Measurements from ENCODE around the gene SCUBE2.
"Not testable (repeated sequence)": the region's sequence is repeated elsewhere in the genome, so short reads cannot be mapped to it uniquely, and the experiment has no call there.

SCUBE2 gene

DNA sequence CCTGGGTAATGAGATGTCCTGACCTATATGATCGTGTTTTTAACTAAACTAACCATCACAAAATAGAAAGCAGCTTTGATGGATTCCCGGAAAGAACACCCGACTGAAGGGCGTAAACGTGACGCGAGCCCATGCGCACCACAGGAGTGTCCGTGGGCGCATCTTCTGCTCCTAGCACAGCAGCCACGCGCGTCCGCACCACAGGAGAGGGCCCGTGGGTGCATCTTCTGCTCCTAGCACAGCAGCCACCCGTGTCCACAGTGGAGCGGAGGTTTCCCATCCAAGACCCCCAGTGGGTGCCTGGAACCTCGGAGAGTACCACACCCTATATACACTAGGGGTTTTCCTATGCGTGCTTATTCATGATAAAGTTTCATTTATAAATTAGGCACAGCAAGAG, 51.5 kb downstream of the SCUBE2 start:
- DNase-seq: no peak

DNA sequence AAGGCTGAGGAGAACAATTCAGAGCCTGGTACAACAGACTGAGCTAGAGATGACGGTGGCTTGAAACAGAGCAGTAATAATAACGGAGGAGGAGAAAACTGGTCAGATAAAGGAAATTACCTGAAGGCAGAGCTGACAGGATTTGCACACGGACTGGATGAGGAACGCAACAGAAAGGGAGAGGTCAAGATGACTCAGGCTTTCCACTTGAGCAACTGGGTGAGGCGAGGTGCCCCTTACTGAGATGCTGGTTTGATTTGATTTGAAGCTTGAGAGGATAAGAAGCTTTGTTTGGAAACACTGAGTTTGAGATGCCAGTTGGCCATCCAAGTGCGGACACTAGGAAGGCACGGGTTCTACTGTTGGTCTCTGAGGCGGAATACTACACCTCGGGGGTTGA, 52.2 kb downstream of the SCUBE2 start:
- no peak for DNase-seq

DNA sequence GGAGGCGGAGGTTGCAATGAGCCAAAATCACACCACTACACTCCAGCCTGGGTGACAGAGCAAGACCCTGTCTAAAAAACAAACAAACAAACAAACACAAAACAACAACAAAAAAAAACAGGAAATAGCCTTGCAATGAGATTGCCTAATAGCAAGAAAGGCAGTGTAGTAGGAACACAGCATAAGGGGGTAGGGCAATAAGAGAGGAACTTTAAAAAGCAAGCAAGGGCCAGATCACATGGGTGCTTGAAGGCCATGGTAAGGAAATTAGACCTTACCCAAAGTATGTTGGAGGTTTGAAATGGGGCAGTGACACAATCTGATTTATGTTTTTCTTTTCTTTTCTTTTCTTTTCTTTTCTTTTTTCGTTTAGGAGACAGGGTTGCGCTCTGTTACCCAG, 52.9 kb downstream of the SCUBE2 start:
- no peak for DNase-seq

DNA sequence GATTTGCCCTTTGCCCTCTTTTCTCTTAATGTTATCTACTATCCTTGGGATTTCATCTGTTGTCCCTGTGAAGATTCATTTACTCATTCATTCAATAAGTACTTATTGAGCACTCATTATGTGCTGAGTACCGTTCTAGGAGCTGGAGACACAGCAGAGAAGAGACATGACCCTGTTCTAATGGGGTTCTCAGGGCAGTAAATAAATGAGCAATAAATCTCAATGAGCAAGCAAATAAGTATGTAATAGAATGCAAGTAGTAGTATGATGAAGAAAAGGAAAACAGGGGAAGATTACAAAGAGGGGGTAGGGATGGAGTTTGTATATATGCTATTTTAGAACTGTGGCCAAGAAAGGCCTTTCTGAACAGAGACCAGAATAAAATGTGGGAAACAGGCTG, 53.4 kb downstream of the SCUBE2 start:
- no peak for DNase-seq

DNA sequence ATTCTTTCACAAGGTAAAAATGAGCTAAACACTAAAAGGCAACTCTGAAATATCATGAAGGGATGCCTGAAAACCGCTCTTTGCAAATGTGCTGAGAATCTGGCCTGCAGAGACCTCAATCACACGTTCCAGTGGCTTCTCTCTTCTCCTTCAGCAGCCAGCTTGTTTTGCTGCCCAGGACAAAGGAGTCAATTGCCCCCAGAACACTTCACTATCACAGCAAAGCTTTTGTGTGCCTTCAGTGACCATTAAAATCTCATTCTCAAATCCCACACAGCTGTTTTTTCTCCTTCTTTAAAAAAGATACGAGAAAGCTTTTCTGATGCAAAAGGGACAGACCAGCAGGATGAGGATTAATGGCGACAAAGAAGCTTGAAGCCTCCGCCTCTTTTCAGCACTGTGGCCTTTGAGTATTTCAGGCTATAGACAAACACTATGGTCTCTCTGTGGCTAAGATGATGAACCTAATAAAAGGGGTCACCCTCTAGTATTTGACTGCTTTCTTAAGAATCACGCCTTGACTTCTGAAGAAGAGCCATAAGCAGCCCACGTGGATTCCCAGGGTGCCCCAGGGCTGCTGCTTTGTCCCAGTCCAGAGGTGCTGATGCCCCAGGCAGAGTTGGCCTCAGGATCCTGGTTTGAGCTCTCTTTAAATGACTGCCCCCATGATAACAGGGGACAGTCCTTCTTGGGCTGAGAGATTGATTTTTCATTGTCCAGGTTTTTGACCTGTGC, 54.2 kb downstream of the SCUBE2 start:
- no peak for DNase-seq

DNA sequence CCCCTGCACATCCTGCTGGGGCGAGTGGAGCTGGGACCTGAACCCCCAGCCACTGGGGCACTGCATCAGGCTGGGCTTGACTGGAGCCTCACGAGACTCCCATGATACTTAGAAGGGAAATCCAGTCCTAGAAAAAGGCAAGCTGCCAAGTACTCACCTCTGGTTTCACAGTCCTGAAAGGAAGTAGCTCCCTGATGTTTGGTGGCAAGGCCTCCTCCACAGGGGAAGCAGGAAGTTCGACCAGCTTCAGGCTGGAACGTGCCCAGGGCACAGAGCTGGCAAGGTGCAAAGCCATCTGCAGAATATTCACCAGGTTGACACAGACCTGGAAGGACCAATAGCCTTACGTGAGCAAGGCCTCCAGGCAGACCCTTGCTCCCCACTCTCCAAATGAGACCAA, 60.8 kb downstream of the SCUBE2 start:
- DNase-seq: no peak

DNA sequence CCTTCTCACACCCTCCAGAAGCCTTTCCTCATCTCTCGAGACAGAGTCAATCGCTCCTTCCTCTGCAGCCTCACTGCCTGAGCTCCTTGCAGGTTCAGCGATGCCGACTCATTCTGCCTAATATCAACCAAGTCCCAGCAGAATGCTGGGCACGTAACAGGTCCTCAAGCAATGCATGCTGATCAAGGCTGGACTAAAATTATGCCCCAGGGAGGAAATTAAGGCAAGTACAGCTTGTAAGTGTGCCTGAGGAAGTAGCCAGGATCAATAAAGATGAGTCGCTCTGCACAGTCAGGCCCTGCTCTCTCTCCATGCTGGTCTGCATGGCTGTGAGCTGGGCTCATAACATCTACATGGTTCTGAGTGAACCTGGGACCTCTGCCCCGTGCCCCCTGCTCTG, 62.0 kb downstream of the SCUBE2 start:
- no peak for DNase-seq

DNA sequence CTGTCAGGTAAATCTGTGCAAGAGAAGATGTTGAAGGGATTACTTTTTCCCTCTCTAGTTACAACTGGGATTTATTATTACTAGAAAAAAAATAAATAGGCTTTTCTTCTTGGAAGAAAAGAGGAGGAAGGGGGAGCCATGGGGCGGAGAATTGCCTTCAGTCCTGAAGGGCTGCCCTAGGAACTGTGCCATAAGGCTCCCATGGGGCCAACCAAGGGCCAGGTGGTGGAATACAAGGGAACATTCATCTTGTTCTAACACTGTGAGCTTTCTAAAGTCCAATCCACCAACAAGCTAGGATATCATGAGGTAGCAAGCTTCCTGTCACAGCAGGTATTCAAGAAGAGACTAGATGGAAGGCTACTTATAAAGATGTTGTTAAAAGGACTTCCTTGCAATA, 62.8 kb downstream of the SCUBE2 start:
- DNase-seq: no peak

DNA sequence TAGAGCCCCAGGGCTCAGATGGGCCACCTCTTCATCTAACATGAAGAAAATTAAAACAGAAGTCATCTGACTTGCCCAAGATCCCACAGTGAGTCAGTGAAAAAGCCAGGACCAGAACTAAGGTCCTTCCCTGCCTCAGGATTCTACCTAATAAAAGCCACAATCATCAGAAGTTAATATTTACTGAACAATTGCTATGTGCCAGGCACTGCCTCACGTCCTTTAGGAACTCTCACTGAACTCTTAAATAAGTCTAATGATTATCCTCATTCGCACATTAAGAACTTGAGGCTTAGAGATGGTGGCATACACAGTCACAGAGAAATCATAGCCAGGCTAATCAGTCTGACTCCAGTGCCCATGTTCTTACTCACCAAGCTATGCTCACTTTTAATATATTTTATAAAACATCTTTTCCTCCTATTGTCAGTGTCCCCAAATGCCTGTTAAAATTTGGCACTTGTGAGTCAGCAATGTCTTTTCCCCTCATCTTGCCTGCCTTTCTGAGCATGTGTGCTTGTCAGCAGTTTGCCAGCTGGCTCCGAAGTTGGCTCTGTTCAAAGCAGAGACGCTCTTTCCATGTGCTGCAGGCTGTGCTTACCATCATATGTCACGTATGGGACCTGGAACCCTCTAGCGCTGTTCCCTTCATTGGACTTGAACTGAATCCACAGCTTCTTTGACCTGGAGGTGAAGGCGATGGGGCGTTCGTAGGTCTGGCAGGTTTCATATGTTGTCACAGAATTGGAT, 66.1 kb downstream of the SCUBE2 start:
- no peak for DNase-seq

DNA sequence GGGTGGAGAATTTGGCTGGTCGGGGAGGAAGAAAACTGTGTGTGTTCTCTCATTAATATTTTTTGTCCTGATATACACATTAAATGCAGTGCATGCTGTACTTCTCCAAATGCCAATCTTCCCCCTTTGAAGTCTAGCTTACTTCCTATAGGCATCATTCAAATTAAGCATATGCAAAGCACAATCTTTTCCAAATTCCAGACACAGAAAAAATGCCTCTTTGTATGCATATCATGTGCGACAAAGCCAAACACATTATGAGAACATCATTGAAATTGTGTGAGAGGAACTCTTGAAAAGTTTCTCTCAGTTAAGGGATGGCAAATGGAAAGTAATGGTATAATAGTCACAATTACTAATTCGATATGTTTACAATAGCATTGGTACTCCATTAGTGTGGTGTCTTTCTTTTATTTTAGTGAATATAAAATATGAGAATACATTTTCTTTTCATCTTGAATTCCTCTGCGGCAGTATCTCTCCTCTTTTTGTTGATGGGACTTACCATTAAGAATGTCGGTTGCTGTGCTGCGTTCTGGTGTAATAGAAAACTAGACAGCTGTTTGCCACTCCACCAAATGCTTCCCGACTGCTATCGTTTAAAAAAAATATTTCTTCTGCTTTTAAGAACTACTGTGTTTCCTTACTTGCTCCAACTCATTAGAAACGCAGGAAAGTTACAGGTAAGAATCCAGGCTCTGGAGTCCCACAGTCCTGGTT, 68.3 kb downstream of the SCUBE2 start:
- no peak for DNase-seq

DNA sequence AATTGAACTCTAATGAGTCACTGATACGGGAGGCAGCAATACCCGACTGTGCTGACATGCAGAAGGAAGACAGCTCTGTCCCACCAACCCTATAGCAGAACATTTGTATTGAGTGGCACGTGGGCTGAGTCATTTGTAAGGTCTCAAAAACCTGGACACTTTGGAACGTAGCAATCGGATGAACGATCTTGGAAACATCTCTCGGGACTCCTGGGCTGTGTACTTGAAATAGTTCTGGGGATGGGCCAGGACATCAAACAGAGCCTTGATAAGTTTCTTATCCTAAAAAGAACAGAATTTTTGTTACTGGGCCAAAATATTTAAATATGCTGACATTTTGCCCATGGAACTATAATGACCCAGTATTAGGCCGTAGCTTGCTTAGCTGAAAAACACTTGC, 70.5 kb downstream of the SCUBE2 start:
- no peak for DNase-seq

DNA sequence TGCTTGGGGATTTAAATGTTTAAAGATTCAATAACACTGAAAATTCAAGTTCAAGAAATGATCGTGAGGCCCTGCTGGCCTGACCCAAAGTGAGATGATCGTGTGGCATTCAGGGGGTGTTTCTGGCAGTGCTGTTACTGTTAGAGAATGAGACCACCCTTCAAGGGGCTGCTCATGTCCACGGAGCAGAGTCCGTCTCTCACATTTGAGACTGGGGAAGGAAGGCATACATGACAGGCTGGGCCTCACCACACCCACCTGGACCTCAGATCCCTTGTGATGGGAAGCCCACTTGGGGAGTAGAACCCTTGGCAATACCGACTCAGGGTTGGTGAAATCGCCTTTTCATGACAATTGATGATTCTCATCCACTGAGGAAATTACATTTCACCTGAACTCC, 71.5 kb downstream of the SCUBE2 start:
- DNase-seq: no peak

DNA sequence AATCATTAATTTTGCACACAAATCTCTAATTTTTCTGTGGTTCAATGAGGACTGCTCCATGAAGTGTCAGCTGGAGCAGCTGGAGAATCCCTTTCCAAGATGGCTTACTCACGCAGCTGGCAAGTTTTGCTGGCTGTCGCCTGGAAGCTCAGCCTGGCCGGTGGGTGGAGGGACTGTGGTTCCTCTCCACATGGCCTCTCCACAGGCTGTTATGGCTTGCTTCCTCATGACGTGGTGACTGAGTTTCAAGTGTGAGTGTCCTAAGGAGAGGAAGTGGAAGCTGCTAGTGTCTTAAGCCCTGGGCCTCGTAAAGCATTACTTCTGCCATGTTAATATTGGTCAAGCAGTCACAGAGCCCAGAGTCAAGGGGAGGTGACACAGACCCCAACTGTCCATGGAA, 73.6 kb downstream of the SCUBE2 start:
- no peak for DNase-seq

DNA sequence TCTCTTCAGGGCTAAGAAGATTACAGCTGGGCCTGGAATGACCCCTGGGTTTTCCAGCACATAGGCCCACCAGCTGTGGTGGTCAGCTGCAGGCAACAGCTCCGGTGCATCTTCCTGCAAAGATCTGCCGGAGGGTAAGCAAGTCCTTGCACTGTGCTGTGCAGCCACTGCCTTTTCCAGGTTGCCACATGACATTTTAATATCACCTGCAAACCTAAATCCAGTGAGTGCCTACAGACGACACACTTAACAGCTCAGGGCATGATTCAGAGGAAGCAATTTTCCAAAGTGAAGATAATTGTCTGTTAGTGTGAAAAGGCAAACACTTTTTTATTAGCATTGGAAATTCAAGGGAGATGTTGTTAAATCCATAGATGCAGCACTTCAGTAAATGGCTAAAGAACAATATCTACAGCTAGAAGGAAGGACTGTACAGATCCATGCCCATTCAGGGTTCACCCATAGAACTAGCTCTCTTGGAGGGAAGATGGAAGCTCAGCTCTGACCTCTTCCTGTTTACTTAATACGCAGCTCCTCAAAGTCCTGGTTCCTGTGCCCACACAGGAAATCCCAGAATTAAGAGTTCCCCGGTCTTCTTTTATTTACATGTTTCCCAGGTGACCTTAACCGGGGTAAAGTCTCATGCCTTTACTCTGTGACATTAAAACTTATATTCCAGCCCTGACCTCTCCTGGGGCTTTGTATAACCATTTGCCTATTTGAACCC, 74.3 kb downstream of the SCUBE2 start:
- DNase-seq: no peak

DNA sequence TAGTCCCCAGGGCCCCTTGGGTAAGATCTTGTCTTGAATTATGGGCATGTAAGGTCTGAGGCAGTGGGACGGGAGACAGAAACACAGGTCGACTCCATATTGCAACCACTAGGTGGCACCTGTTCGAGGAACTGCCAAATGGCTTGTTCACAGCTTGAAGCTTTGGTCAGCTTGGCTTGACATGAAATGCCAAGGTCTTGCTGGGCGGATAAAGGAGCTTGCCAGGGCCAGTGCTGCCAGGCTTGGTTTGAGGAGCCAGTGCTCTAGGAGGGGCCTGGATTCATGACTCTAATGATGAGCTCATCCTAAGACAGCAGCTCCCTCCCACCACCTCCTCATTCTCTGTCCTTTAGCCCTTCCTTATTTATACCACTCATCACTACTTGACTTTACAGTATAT, 75.7 kb downstream of the SCUBE2 start:
- no peak for DNase-seq

DNA sequence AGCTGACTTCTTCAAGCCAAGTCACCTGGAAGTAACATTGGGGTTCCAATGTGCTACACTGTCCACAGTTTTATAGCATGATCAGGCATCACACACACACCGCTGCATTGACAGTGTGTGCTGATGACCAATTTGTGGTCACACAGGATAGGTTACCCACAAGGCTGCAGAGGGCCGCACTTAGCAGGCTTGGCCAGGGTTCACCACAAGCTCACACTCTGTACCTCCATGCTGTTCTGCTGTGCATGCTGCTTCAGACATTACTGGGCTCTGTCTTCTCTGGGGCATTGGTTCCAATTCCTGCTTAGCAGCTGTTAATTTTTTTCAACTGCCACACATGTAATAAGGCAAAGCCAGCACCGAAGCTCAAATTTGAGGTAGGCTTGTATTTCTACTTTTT, 76.6 kb downstream of the SCUBE2 start:
- no peak for DNase-seq

DNA sequence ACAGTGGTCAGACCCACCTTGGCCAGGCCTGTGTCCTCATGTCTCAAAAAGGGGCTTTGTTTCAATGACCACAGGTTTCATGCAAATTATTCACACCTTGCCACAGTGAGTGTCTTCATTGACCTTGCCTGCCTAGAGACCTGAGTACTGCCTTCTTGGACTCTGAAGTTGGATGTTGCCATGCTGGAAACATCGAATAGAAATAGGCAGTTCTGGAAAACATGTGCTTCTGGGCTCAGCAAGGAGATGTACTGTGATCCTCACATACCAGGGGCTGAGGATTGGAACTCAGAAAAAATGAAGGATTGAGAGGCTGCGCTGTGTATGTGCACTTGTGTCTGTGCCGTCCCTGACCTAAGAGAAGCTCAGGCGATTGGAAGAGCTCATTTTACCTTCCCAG, 78.0 kb downstream of the SCUBE2 start:
- no peak for DNase-seq

DNA sequence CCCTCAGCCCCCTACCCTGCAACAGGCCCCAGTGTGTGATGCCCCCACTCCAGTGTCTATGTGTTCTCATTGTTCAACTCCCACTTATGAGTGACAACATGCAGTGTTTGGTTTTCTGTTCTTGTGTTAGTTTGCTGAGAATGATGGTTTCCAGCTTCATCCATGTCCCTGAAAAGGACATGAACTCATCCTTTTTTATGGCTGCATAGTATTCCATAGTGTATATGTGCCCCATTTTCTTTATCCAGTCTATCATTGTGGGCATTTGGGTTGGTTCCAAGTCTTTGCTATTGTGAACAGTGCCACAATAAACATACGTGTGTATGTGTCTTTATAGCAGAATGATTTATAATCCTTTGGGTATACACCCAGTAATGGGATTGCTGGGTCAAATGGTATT, 81.9 kb downstream of the SCUBE2 start:
- not testable (repeated sequence) for DNase-seq

DNA sequence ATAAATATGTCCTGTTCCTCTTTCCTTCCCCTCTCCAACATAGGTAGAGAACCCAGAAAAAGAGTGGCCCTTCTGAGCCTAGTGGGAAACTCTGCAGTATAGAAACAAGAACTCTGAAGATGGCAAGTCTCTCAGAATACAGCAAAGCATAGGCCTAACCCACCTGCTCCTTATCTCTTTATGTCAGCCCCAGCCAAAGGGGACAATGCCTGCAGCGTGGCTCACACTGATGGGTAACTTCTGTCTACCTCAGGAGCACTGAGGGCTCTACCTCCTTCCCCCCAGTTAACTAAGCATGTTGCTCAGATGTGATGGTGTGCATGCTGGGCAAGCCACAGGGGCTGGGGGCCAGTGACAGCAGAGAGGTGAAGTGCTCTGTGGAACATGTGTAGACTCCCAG, 82.7 kb downstream of the SCUBE2 start:
- no peak for DNase-seq

DNA sequence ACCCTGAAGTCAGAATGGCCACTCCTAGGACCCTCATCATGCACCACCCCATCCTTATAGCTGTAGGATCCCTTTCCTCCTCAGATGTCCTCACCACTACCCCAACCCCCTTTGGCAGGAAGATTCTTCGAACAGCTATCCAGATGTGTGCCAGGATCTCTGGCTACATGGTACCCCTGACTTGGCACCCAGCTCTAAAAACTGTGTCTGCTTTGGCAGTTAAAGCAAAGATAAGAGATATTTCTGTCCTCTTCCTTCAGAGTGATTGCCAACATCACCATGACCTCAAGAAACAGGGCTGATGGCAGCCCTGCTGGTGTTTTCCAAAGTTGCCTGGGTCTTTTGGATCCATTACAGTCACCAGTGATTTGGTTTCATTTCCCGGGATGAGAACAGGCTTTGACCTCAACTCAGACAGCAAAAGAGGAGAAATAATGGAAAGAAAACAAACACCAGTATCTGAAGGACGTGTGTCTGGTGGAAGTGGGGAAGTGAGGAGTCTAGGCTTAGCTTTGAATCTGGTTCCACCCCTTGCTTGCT, 83.3 kb downstream of the SCUBE2 start:
- no peak for DNase-seq

DNA sequence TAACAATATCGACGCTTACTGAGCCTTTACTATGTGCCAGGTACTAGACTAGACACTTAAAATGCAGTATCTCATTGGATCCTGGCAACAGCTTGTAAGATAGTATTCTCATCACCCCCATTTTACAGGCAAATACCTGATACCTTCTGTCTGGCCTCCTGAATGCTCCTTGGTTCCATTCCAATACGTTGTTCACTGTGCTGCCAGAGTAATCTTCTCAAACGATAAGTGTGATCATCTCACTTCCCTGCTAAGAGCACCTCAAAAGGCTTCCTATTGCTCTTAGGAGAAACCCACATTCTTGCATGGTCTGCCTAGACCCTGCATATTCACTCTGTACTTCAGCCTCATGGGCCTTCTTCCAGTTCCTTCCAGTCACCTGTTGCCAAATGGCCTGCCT, 86.3 kb downstream of the SCUBE2 start:
- DNase-seq: no peak

DNA sequence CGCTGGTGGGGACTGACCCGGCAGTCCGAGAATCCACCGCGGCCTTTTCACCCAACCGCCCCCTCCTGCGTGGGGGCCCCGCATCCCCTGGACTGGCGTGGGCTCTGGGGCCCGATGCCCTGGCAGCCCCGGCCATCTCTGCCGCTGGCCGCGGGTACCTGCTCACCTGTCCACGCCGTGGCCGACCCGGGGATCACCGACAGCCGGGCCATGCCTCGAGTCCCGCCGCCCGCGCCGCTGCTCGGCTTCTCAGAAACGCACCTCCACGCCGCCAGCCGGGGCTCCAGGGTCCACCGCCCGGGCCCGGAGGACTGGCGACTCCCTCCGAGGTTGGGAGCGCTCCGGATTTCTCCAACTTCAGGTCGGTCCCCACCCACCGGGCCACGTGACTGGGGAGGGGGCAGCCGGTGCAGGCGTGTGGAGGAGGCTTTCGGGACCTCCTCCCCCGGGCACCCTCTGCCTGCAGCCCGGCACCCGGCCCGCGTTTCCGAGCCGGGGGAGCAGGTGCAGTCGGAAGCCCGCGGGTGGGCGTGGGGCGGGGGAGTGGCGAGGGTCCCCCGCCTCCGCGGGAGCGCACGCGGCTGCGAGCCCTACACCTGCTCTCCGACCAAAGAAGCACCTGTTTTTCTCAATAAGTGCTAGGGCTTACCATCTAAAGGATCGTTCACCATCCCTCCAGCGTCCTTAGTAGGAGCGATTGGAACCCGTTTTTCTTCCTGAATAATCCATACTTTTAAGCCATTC, 87.0 kb downstream of the SCUBE2 start:
- DNase-seq: no peak

Measured in NCI-H1436 treated with DMSO at 0.1 percent for 48 hours (cell line).